Activated naive CD8-positive, alpha-beta T cell (primary cell): ENCODE results near the gene FSD2.

ENCODE experiments used
- H3K27ac Mint-ChIP-seq: one replicate; pipeline ENCODE4 v1.8.0; 2021; ENCODE audit warnings: mixed read lengths
- H3K27me3 Mint-ChIP-seq: one replicate; pipeline ENCODE4 v1.8.0; 2021; ENCODE audit warnings: mixed read lengths
- H3K36me3 Mint-ChIP-seq: one replicate; pipeline ENCODE4 v1.8.0; 2021; ENCODE audit warnings: mixed read lengths
- H3K4me1 Mint-ChIP-seq: one replicate; pipeline ENCODE4 v1.8.0; 2021; ENCODE audit warnings: low read depth, mixed read lengths
- H3K4me3 Mint-ChIP-seq: one replicate; pipeline ENCODE4 v1.8.0; 2021; ENCODE audit warnings: mild to moderate bottlenecking, mixed read lengths
- H3K9me3 Mint-ChIP-seq: one replicate; pipeline ENCODE4 v1.8.0; 2021; ENCODE audit warnings: low read depth, mixed read lengths

The FSD2 gene

GRCh38 chr15:82749951-82750830 lies 55.7 kb downstream of the FSD2 start:
- peaks cover 8% of the 10 kb centered on the region for H3K36me3 Mint-ChIP-seq
- peaks cover 56% of the 10 kb centered on the region for H3K4me1 Mint-ChIP-seq
- H3K4me3 Mint-ChIP-seq, result peak overlapping the region; percentile 99
- H3K9me3 Mint-ChIP-seq, result no peaks in the 10 kb centered on the region
- no peaks in the 10 kb centered on the region for H3K27me3 Mint-ChIP-seq
- peak overlapping the region; percentile 99 for H3K27ac Mint-ChIP-seq

DNA sequence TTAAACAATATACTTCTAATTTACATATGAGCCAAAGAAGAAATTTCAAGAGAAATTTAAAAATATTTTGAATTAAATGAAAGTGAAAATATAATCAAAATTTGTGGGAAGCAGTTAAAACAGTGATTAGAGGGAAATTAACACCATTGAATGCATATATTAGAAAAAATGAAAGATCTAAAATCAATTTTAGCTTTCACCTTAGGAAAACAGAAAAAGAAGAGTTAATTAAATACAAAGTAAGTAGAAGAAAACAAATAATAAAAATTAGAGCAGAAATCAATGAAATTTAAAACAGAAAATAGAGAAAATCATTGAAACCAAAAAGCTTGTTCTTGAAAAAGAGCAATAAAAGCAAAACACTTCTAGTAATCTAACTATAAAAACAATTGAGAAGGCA lies 57.6 kb downstream of the FSD2 start:
- H3K4me3 Mint-ChIP-seq, result peak overlapping the region; percentile 99
- H3K4me1 Mint-ChIP-seq, result peaks cover 41% of the 10 kb centered on the region
- H3K27ac Mint-ChIP-seq, result no peak overlapping the region
- no peaks in the 10 kb centered on the region for H3K9me3 Mint-ChIP-seq
- H3K27me3 Mint-ChIP-seq, result no peaks in the 10 kb centered on the region
- H3K36me3 Mint-ChIP-seq, result peaks cover 6% of the 10 kb centered on the region

DNA sequence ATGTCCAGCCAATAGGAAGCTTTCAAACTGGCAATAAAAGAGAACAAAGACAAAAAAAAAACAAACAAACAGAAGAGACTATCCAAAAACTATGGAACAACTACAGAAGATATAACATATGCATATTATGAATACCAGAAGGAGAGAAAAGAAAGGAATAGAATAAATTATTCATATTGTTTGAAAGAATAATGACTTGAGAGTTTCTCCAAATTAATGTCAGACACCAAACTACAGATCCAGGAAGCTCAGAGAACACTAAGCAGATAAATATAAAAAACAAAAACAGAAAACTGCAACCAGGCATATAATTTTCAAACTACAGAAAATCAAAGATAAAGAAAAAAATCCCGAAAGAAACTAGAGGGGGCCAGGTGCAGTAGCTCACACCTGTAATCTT lies 62.1 kb downstream of the FSD2 start:
- H3K27me3 Mint-ChIP-seq, result no peaks in the 10 kb centered on the region
- no peak overlapping the region for H3K27ac Mint-ChIP-seq
- H3K9me3 Mint-ChIP-seq, result no peaks in the 10 kb centered on the region
- peaks cover 2% of the 10 kb centered on the region for H3K36me3 Mint-ChIP-seq
- H3K4me1 Mint-ChIP-seq, result peaks cover 10% of the 10 kb centered on the region
- no peak overlapping the region for H3K4me3 Mint-ChIP-seq

DNA sequence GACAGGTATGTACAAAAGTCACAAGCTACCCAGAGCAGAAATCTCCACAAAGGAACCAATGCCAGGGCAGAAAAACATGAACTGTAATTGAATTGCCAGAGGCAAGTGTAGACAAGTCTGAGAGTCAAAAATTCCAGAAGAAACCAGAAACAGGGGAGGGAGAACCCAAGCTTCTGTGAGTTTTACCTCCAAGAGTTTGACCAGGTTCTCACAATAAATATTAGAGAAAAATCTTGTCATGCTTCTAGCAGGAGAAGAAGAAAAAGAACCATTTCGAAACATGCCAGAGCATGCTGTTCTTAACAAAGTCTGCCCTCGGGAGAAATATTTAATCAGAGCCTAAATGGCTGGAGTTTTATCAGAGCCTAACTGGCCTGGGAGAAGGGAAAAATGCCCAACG lies 63.7 kb downstream of the FSD2 start:
- no peaks in the 10 kb centered on the region for H3K9me3 Mint-ChIP-seq
- H3K4me1 Mint-ChIP-seq, result peaks cover 2% of the 10 kb centered on the region
- no peak overlapping the region for H3K27ac Mint-ChIP-seq
- peaks cover 2% of the 10 kb centered on the region for H3K36me3 Mint-ChIP-seq
- H3K27me3 Mint-ChIP-seq, result no peaks in the 10 kb centered on the region
- H3K4me3 Mint-ChIP-seq, result no peak overlapping the region

- no peak overlapping the region for H3K4me3 Mint-ChIP-seq
- H3K9me3 Mint-ChIP-seq, result no peaks in the 10 kb centered on the region
- peaks cover 2% of the 10 kb centered on the region for H3K4me1 Mint-ChIP-seq
- no peaks in the 10 kb centered on the region for H3K27me3 Mint-ChIP-seq
- peaks cover 5% of the 10 kb centered on the region for H3K36me3 Mint-ChIP-seq
- no peak overlapping the region for H3K27ac Mint-ChIP-seq
These were observed 66.8 kb downstream of the FSD2 start for GRCh38 chr15:82739086-82739485.

GRCh38 chr15:82737975-82738374 lies 67.9 kb downstream of the FSD2 start:
- H3K36me3 Mint-ChIP-seq, result peaks cover 9% of the 10 kb centered on the region
- peaks cover 2% of the 10 kb centered on the region for H3K4me1 Mint-ChIP-seq
- no peaks in the 10 kb centered on the region for H3K9me3 Mint-ChIP-seq
- no peaks in the 10 kb centered on the region for H3K27me3 Mint-ChIP-seq
- H3K27ac Mint-ChIP-seq, result no peak overlapping the region
- no peak overlapping the region for H3K4me3 Mint-ChIP-seq

- Mint-ChIP-seq H3K4me3 (no peak overlapping the region), H3K9me3 (no peaks in the 10 kb centered on the region), H3K4me1 (no peaks in the 10 kb centered on the region), H3K36me3 (peaks cover 22% of the 10 kb centered on the region), H3K27me3 (no peaks in the 10 kb centered on the region), H3K27ac (no peak overlapping the region)
These were observed 74.3 kb downstream of the FSD2 start for GRCh38 chr15:82731527-82731926.

- Mint-ChIP-seq H3K4me3 (no peak overlapping the region), H3K27ac (no peak overlapping the region), H3K36me3 (peaks cover 22% of the 10 kb centered on the region), H3K9me3 (no peaks in the 10 kb centered on the region), H3K4me1 (no peaks in the 10 kb centered on the region), H3K27me3 (no peaks in the 10 kb centered on the region)
These were observed 75.8 kb downstream of the FSD2 start for GRCh38 chr15:82730022-82730530.

GRCh38 chr15:82726816-82727215 lies 79.1 kb downstream of the FSD2 start:
- Mint-ChIP-seq H3K27me3 (peaks cover 2% of the 10 kb centered on the region), H3K4me1 (no peaks in the 10 kb centered on the region), H3K9me3 (no peaks in the 10 kb centered on the region), H3K27ac (no peak overlapping the region), H3K4me3 (no peak overlapping the region), H3K36me3 (peaks cover 11% of the 10 kb centered on the region)

DNA sequence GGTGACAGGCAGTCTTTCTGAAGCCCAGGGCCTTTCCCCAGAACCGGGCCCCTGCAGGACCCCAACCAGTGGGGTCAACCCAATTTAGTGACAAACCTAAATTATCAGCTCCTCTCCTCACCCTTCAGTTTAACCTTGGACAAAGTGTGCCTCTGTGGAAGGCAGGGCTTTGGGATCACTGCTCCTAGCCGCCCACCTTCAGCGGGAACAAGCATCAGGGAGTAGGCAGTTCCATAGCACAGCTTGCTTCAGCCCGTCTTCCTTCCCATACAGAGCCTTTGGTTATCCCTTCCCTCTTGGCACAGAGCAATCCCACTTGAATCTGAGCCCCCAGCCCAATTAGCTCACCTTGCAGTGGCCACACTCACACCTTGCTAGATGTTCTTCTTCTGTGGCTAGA lies 90.9 kb downstream of the FSD2 start:
- Mint-ChIP-seq H3K4me1 (no peaks in the 10 kb centered on the region), H3K27me3 (peaks cover 11% of the 10 kb centered on the region), H3K9me3 (no peaks in the 10 kb centered on the region), H3K4me3 (no peak overlapping the region), H3K36me3 (peaks cover 4% of the 10 kb centered on the region), H3K27ac (no peak overlapping the region)

GRCh38 chr15:82714016-82714415 lies 91.9 kb downstream of the FSD2 start:
- H3K36me3 Mint-ChIP-seq, result peaks cover 4% of the 10 kb centered on the region
- no peaks in the 10 kb centered on the region for H3K4me1 Mint-ChIP-seq
- H3K27ac Mint-ChIP-seq, result no peak overlapping the region
- no peaks in the 10 kb centered on the region for H3K9me3 Mint-ChIP-seq
- H3K4me3 Mint-ChIP-seq, result no peak overlapping the region
- H3K27me3 Mint-ChIP-seq, result peaks cover 11% of the 10 kb centered on the region

DNA sequence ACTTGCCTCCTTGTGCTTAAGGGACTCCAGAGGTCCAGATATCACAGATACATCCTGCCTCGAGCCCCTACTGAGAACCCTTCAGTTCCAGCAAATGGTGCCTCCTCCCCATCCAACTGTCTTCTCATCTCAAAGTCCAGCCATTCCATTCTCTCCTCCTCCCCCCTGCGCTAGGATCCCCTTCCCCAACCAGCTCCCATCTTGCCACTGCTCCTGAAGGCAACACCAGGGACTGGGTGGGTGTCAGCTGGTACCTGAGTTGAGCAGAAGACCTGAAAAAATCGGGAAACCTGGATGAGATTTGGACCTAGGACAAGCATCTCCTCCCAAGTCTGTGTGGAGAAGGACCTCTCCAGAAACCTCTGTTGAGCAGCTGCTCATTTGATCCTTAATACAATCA lies 93.8 kb downstream of the FSD2 start:
- H3K4me3 Mint-ChIP-seq, result no peak overlapping the region
- H3K27ac Mint-ChIP-seq, result no peak overlapping the region
- no peaks in the 10 kb centered on the region for H3K36me3 Mint-ChIP-seq
- no peaks in the 10 kb centered on the region for H3K4me1 Mint-ChIP-seq
- H3K9me3 Mint-ChIP-seq, result no peaks in the 10 kb centered on the region
- H3K27me3 Mint-ChIP-seq, result peaks cover 11% of the 10 kb centered on the region

DNA sequence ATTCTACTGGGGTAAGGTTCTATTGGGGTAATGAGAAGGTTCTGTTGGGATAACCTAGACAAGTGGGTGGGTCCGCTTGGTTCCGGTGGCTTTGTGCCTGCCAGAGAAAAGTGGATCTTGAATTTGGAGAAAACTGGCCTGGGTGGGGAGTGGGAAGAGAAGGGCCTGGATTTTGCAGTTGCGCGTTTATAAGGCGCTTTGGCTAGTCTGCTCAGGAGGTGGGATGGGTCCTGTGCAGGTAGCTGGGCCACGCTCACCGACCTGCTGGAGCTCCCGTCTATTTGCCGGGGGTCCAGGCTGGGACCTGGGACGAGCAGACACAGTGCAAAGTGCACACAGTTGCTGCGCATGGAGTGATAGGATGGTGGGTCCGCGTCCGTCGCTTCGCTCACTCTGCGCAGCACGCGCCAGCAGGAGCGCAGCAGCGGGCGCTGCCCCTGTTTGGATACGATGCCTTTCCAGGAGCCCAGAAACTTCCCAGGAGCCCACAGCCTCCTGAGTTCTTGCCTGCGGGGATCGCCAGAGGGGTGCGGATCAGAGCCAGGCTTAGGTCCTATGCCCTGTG lies 94.9 kb downstream of the FSD2 start:
- Mint-ChIP-seq H3K9me3 (no peaks in the 10 kb centered on the region), H3K4me3 (peak overlapping the region; percentile 76), H3K36me3 (no peaks in the 10 kb centered on the region), H3K27me3 (peaks cover 11% of the 10 kb centered on the region), H3K4me1 (no peaks in the 10 kb centered on the region), H3K27ac (no peak overlapping the region)

DNA sequence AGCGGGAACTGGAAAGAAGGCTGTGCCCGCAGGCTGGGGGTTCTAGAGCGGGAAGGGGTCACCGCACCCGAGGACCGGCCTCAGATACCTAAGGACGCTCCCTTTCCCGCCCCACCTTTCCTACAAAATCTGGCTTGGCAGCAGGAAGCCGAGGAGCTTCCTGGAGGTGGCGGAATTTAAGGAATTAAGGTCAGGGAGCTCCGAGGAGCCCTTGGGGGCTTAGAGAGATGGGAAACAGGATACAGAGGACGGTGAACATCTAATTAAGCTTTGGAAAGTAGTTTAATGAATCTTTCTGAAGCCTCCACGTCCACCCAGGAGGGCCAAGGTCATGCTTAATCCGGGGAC lies 95.7 kb downstream of the FSD2 start:
- no peaks in the 10 kb centered on the region for H3K36me3 Mint-ChIP-seq
- no peaks in the 10 kb centered on the region for H3K4me1 Mint-ChIP-seq
- H3K4me3 Mint-ChIP-seq, result peak overlapping the region; percentile 76
- no peaks in the 10 kb centered on the region for H3K9me3 Mint-ChIP-seq
- peaks cover 11% of the 10 kb centered on the region for H3K27me3 Mint-ChIP-seq
- H3K27ac Mint-ChIP-seq, result no peak overlapping the region

DNA sequence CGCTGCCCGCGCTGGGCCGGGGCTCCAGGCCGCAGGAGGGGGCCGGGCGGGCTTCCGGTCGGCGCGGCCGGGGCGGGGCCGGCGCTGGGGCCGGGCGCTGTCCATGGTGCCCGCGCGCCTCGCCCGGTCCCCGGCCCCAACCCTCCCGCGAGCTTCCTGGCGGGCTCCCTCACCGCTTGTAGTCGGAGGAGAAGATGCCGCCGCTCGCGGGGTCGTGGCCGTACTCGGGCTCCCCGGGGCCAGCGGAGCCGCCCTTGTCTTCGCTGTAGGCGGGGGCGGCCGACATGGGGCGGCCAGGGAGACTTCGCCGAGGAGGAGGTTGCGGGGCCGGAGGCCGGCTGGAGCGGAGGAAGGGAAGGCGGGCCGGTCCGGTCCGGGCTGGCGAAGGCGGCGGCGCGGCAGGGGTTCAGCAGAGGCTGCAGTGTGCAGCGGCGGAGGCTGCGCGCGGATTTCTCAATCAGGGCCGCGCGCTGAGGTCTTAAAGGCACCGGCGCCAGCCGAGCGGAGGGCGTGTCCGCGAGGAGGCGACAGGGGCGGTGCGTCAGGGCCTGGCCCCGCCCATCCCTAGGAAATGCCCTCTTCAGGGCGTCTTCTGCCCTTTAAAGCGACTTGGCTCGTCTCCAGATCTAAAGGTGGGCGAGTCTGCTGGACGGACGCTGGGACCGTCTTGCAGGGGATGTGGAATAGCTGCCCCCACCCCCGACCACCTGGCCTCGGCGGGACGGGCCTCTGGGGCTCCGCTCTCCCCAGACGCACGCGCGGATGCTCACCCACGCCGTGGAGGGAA lies 96.3 kb downstream of the FSD2 start, which contains the start of gene AP3B2:
AP3B2 (minus strand) TSS at position 455 of the 787 bp plus-strand sequence; CDS start at position 286, 169 bp downstream.
- Mint-ChIP-seq H3K27ac (no peak within 1 kb of the TSS), H3K36me3 (no peaks in the 10 kb centered on the region), H3K27me3 (peaks cover 10% of the 10 kb centered on the region), H3K4me1 (no peaks in the 10 kb centered on the region), H3K9me3 (no peaks in the 10 kb centered on the region), H3K4me3 (peak within 1 kb of the TSS; percentile 77)
